Measurements from ENCODE around the gene DNMBP. TPM values are rescaled to one million over a fixed set of nuclear protein-coding genes. Genes with fewer than 3 reads are reported as not detected.

The DNMBP gene
- total and polyA plus RNA-seq, 2 donors (not counting 3 experiments of a cell fraction or from before 2014, with no cell fraction given), result 32.0 to 53.4 TPM

- H4K20me1 ChIP-seq (replicated peaks; ENCODE audit: control insufficient read depth, extremely low read depth, insufficient read depth, low read length), result no peaks in the 10 kb centered on the region
- H3K9me1 ChIP-seq (replicated peaks; ENCODE audit: control insufficient read depth, extremely low read depth, insufficient read depth, low read length), result no peaks in the 10 kb centered on the region
- peak overlapping the region; percentile 76 for H2AFZ ChIP-seq (ENCODE audit: low read depth, low read length)
- H3K4me1 ChIP-seq (ENCODE audit: control insufficient read depth, extremely low read depth, insufficient read depth, low read length), result peaks cover 19% of the 10 kb centered on the region
- peak; percentile 75 for DNase-seq (ENCODE audit: low read depth, low spot score)
- peak overlapping the region; percentile 24 for H3K4me2 ChIP-seq (ENCODE audit: insufficient read depth, low read length)
- H3K79me2 ChIP-seq (ENCODE audit: control insufficient read depth, insufficient read depth, low read length), result no peaks in the 10 kb centered on the region
- dilution Hi-C loops (cut with MboI; ENCODE audit: extremely low pct_ligation_motif_present, low sequenced_read_pairs) (no loop called here), intact Hi-C loops (cut with micrococcal nuclease) (loop anchor here (1.0 to 2.0 kb wide), 3 partner anchors 37 to 141 kb away; no protein-coding TSS in a partner anchor)
- POLR2A ChIA-PET, result interaction anchor here (0.6 kb wide), 1 partner anchor 200 kb away, joined by 7 read pairs; no protein-coding TSS in a partner anchor
- peak overlapping the region; percentile 61 for H3K27ac ChIP-seq (ENCODE audit: insufficient read depth, low read depth, low read length)
- no peak overlapping the region for H3K9ac ChIP-seq (replicated peaks; ENCODE audit: extremely low read depth, insufficient read depth, low read length)
- H3K27me3 ChIP-seq (ENCODE audit: control insufficient read depth in 2 of 2, insufficient read depth in 2 of 2, low read length in 2 of 2), result no peaks in the 10 kb centered on the region
- no TSS peak for BruUV-seq (replicated peaks)
- peak; percentile 85 for FAIRE-seq
- CTCF ChIA-PET, result interaction anchor here (0.7 to 6.2 kb wide), 9 partner anchors 35 to 198 kb away, joined by 3 to 174 read pairs (median 24); partner anchors contain the start of gene DNMBP
- H3K9me3 ChIP-seq (replicated peaks; ENCODE audit: control insufficient read depth, insufficient read depth, low read length), result no peaks in the 10 kb centered on the region
- peak; percentile 7 for TF ChIP-seq GATA2 (IDR thresholded peaks at IDR 0.05; ENCODE audit: insufficient read depth, insufficient read length, low read depth, low read length)
- TF ChIP-seq FOS (IDR thresholded peaks at IDR 0.05; ENCODE audit: borderline replicate concordance, insufficient read depth, low read length), result peak; percentile 4
- TF ChIP-seq POLR2A (IDR thresholded peaks at IDR 0.05; ENCODE audit: low read depth, low read length), result no peak
- H3K36me3 ChIP-seq (ENCODE audit: control insufficient read depth in 2 of 2, extremely low read depth in 1 of 2, insufficient read depth in 2 of 2, low read length in 2 of 2), result no peaks in the 10 kb centered on the region
- H3K4me3 ChIP-seq (replicated peaks in 1 of 3; ENCODE audit: insufficient read depth in 1 of 3, low read depth in 1 of 3, low read length in 3 of 3), result no peak overlapping the region
Observed at GRCh38 chr10:100043796-100044195, 34.0 kb upstream of the DNMBP start.

GRCh38 chr10:100043344-100043743 lies 33.6 kb upstream of the DNMBP start:
- H4K20me1 ChIP-seq (replicated peaks; ENCODE audit: control insufficient read depth, extremely low read depth, insufficient read depth, low read length), result no peaks in the 10 kb centered on the region
- no peak overlapping the region for H3K4me2 ChIP-seq (ENCODE audit: insufficient read depth, low read length)
- no peaks in the 10 kb centered on the region for H3K27me3 ChIP-seq (ENCODE audit: control insufficient read depth in 2 of 2, insufficient read depth in 2 of 2, low read length in 2 of 2)
- no peak for FAIRE-seq
- H3K9me3 ChIP-seq (replicated peaks; ENCODE audit: control insufficient read depth, insufficient read depth, low read length), result no peaks in the 10 kb centered on the region
- ChIA-PET POLR2A (interaction anchor here (0.6 kb wide), 1 partner anchor 200 kb away, joined by 7 read pairs; no protein-coding TSS in a partner anchor), CTCF (interaction anchor here (0.7 to 6.2 kb wide), 7 partner anchors 34 to 198 kb away, joined by 3 to 174 read pairs (median 24); partner anchors contain the start of gene DNMBP)
- H3K4me1 ChIP-seq (ENCODE audit: control insufficient read depth, extremely low read depth, insufficient read depth, low read length), result peaks cover 22% of the 10 kb centered on the region
- H3K79me2 ChIP-seq (ENCODE audit: control insufficient read depth, insufficient read depth, low read length), result no peaks in the 10 kb centered on the region
- dilution Hi-C loops (cut with MboI; ENCODE audit: extremely low pct_ligation_motif_present, low sequenced_read_pairs), result no loop called here
- H2AFZ ChIP-seq (ENCODE audit: low read depth, low read length), result peak overlapping the region; percentile 76
- DNase-seq (ENCODE audit: low read depth, low spot score), result peak; percentile 18
- peak overlapping the region; percentile 61 for H3K27ac ChIP-seq (ENCODE audit: insufficient read depth, low read depth, low read length)
- H3K9me1 ChIP-seq (replicated peaks; ENCODE audit: control insufficient read depth, extremely low read depth, insufficient read depth, low read length), result no peaks in the 10 kb centered on the region
- BruUV-seq (replicated peaks), result no TSS peak
- TF ChIP-seq FOS (IDR thresholded peaks at IDR 0.05; ENCODE audit: borderline replicate concordance, insufficient read depth, low read length) (no peak), JUN (IDR thresholded peaks at IDR 0.05; ENCODE audit: borderline replicate concordance, insufficient read depth, insufficient read length, low read depth) (peak; percentile 10)
- H3K4me3 ChIP-seq (replicated peaks in 1 of 3; ENCODE audit: insufficient read depth in 1 of 3, low read depth in 1 of 3, low read length in 3 of 3), result no peak overlapping the region
- no peaks in the 10 kb centered on the region for H3K36me3 ChIP-seq (ENCODE audit: control insufficient read depth in 2 of 2, extremely low read depth in 1 of 2, insufficient read depth in 2 of 2, low read length in 2 of 2)
- H3K9ac ChIP-seq (replicated peaks; ENCODE audit: extremely low read depth, insufficient read depth, low read length), result no peak overlapping the region
- intact Hi-C loops (cut with micrococcal nuclease), result no loop called here

All from endothelial cell of umbilical vein (primary cell).